Bladder microvascular endothelial cell (primary cell): ENCODE results near the gene TTC4. TPM values are rescaled to one million over a fixed set of nuclear protein-coding genes. Genes with fewer than 3 reads are reported as not detected.

ENCODE experiments used
- total RNA-seq: library from RNA; depleted of rRNA; stranded (reverse); fragments of >200 nt; gene quantifications from 2 replicates; pipeline ENCODE4 v1.2.3, GENCODE V29; 2014

Gene TTC4
- 11.7 and 19.4 TPM in 2 replicates for total RNA-seq

GRCh38 chr1:54715493-54716298 is at the start of gene TTC4:
Gene TTC4, plus strand, starts transcription at chr1:54715861. Its CDS starts 48 bp downstream, at chr1:54715909.

GRCh38 chr1:54764133-54764921 is 48.7 kb downstream of the TTC4 start, which contains the start of gene PARS2:
Gene PARS2, minus strand, starts transcription at chr1:54764523. Its CDS starts 5,362 bp downstream, at chr1:54759161.

Other genes starting within 250 kb of the TTC4 start
- 1.0 and 1.1 TPM in 2 replicates for gene ACOT11, start 167.6 kb upstream of the TTC4 start, total RNA-seq
- gene FAM151A, start 92.3 kb upstream of the TTC4 start, total RNA-seq: not detected in 2 replicates
- gene MROH7, start 74.1 kb upstream of the TTC4 start, total RNA-seq: under 0.01 TPM in 1 of 2 replicates, not detected in the other
- gene PARS2, start 48.7 kb downstream of the TTC4 start, total RNA-seq: 2.3 and 4.2 TPM in 2 replicates
- gene TTC22, start 85.5 kb downstream of the TTC4 start, total RNA-seq: not detected in 2 replicates
- gene DHCR24, start 171.3 kb downstream of the TTC4 start, total RNA-seq: 56.8 and 87.4 TPM in 2 replicates